ELR (cell line): ENCODE results near the gene FRA10AC1.

Experiments
- DNase-seq: peaks from one replicate; pipeline ENCODE4 v3.0.0-alpha.2; 2015; ENCODE audit warnings: low read depth

The FRA10AC1 gene

GRCh38 chr10:93629647-93630305 lies 72.6 kb downstream of the FRA10AC1 start:
- no peak for DNase-seq

- DNase-seq, result no peak
Observed at GRCh38 chr10:93628858-93629257, 73.5 kb downstream of the FRA10AC1 start.

DNA sequence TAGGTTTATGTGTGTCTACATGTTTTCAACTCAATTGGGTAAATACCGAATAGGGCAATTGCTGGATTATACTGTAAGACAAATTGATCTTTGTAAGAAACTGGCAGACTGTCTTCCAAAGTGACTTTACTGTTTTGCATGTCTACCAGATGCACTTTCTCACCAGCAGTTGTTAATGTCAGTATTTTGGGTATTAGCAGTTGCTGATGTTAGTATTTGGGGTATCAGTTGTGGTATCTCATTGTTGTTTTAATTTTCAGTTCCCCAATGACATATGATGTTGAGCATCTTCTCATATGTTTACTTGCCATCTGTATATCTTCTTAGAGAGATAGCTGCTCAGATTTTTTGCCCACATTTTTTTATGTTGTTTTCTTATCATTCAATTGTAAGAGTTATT lies 79.5 kb downstream of the FRA10AC1 start:
- no peak for DNase-seq

DNA sequence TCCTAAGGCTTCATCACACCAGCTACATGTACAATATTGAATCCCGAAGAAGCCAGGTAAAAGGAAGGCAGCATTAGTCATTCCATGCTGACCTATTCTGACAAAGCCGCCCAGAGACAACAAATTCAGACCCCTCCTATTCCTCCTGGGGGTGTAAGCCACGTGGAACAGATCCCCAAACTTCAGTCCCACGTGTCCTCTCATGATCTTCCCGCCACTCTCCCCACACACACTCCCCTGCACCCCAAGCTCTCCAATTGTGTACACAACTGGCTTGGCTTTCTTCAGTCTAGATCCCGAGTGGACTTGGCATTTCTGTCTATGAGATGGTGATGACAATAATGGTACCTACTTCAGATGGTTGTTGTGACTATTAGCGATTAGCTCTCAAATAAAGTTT lies 81.5 kb downstream of the FRA10AC1 start:
- no peak for DNase-seq
